IMR-90 (cell line): ENCODE results near the gene SERPINA9. TPM values are rescaled to one million over a fixed set of nuclear protein-coding genes. Genes with fewer than 3 reads are reported as not detected.

ENCODE experiments used
- ATAC-seq: fragments of 200-7000 bp; cut with Tn5 transposase; 2 replicates; pipeline ENCODE4 v1.9.1; 2020; ENCODE audit warnings: low read depth, mild to moderate bottlenecking, moderate library complexity
- BruUV-seq: library from RNA; stranded (reverse); fragments of 400-500 nt; replicated peaks from 2 replicates; lab custom pipeline; 2021; lab: Mats Ljungman, UMichigan
- CTCF ChIA-PET: fragments of 300-600 bp; formaldehyde crosslinking; extraction: SDS; loops from one replicate; lab custom pipeline; 2021; ENCODE audit warnings: antibody characterized with exemption; lab: Yijun Ruan, JAX
- POLR2A ChIA-PET: fragments of 300-600 bp; sonication (Branson Sonifier 250); formaldehyde crosslinking; loops from one replicate; lab custom pipeline; 2022; ENCODE audit warnings: antibody characterized with exemption; ENCODE audit not compliant: unreplicated experiment; lab: Charles Lee
- DNase-seq: peaks from one replicate; pipeline ENCODE4 v3.0.0; 2013
- H2AFZ ChIP-seq: replicated peaks from 2 replicates; pipeline ENCODE3; 2013; ENCODE audit warnings: low read length, mild to moderate bottlenecking; ENCODE audit not compliant: poor library complexity
- H2AK5ac ChIP-seq: 2 replicates; pipeline ENCODE4 v1.6.1; 2013; ENCODE audit warnings: low read depth, low read length, inconsistent platforms
- H2AK9ac ChIP-seq: replicated peaks from 2 replicates; pipeline ENCODE3; 2013; ENCODE audit warnings: mild to moderate bottlenecking, low read depth, low read length, moderate library complexity; ENCODE audit not compliant: poor library complexity
- H2BK120ac ChIP-seq: 2 replicates; pipeline ENCODE4 v1.6.1; 2013; ENCODE audit warnings: low read depth, low read length, inconsistent platforms
- H2BK15ac ChIP-seq: 3 replicates; pipeline ENCODE4 v1.6.1; 2013; ENCODE audit warnings: low read depth, low read length, inconsistent platforms
- H2BK20ac ChIP-seq: 2 replicates; pipeline ENCODE4 v1.6.1; 2013; ENCODE audit warnings: low read depth, mild to moderate bottlenecking, inconsistent platforms, low read length, moderate library complexity
- H2BK5ac ChIP-seq: 2 replicates; pipeline ENCODE4 v1.6.1; 2013; ENCODE audit warnings: mild to moderate bottlenecking, low read depth, low read length, inconsistent platforms; ENCODE audit not compliant: poor library complexity, severe bottlenecking
- H3K14ac ChIP-seq: replicated peaks from 2 replicates; pipeline ENCODE4 v1.6.1; 2013; ENCODE audit warnings: low read depth, low read length, inconsistent platforms
- H3K18ac ChIP-seq: 2 replicates; pipeline ENCODE4 v1.6.1; 2013; ENCODE audit warnings: low read depth, low read length, control low read depth
- H3K23ac ChIP-seq: 2 replicates; pipeline ENCODE4 v1.6.1; 2013; ENCODE audit warnings: low read depth, low read length, inconsistent platforms
- H3K27ac ChIP-seq: 2 replicates; pipeline ENCODE4 v1.5.1; 2013; ENCODE audit warnings: mild to moderate bottlenecking, control low read depth, low read length; ENCODE audit not compliant: insufficient read depth
- H3K27me3 ChIP-seq: 2 replicates; pipeline ENCODE4 v1.6.1; 2013; ENCODE audit warnings: low read length; ENCODE audit not compliant: control insufficient read depth, insufficient read depth
- H3K36me3 ChIP-seq: 2 replicates; pipeline ENCODE4 v1.6.1; 2013; ENCODE audit warnings: low read length, mixed read lengths; ENCODE audit not compliant: control insufficient read depth, insufficient read depth
- H3K4ac ChIP-seq: 2 replicates; pipeline ENCODE4 v1.6.1; 2013; ENCODE audit warnings: low read depth, low read length, inconsistent platforms
- H3K4me1 ChIP-seq: 2 replicates; pipeline ENCODE4 v1.6.1; 2013; ENCODE audit warnings: low read length, mixed read lengths; ENCODE audit not compliant: control insufficient read depth, insufficient read depth
- H3K4me2 ChIP-seq: 2 replicates; pipeline ENCODE4 v1.6.1; 2013; ENCODE audit warnings: low read depth, mild to moderate bottlenecking, control low read depth, low read length, moderate library complexity
- H3K4me3 ChIP-seq: 2 replicates; pipeline ENCODE4 v1.5.1; 2013; ENCODE audit warnings: low read depth, mild to moderate bottlenecking, control low read depth, low read length, moderate library complexity; ENCODE audit not compliant: insufficient read depth
- H3K56ac ChIP-seq: 2 replicates; pipeline ENCODE4 v1.6.1; 2013; ENCODE audit warnings: low read length, inconsistent platforms; ENCODE audit not compliant: insufficient read depth; ENCODE audit errors: extremely low read depth
- H3K79me1 ChIP-seq, 2 experiments: 2 replicates each; pipeline ENCODE4 v1.6.1; 2013; ENCODE audit warnings: low read length in 2 of 2, inconsistent platforms in 1 of 2, low read depth in 1 of 2
- H3K9ac ChIP-seq: 2 replicates; pipeline ENCODE4 v1.6.1; 2013; ENCODE audit warnings: low read depth, low read length, control low read depth
- H3K9me1 ChIP-seq: 2 replicates; pipeline ENCODE4 v1.6.1; 2013; ENCODE audit warnings: low read length, inconsistent platforms; ENCODE audit not compliant: insufficient read depth
- H3K9me3 ChIP-seq: 2 replicates; pipeline ENCODE4 v1.6.1; 2013; ENCODE audit warnings: low read length; ENCODE audit not compliant: control insufficient read depth, insufficient read depth
- H4K20me1 ChIP-seq: 2 replicates; pipeline ENCODE4 v1.6.1; 2013; ENCODE audit warnings: low read length, inconsistent platforms; ENCODE audit not compliant: insufficient read depth
- H4K5ac ChIP-seq: 2 replicates; pipeline ENCODE4 v1.6.1; 2013; ENCODE audit warnings: mild to moderate bottlenecking, low read depth, low read length, control low read depth
- H4K8ac ChIP-seq, 2 experiments: 2 replicates each; pipeline ENCODE4 v1.6.1; 2013; ENCODE audit warnings: low read depth in 2 of 2, low read length in 2 of 2, control low read depth in 1 of 2, inconsistent platforms in 1 of 2
- H4K91ac ChIP-seq: 2 replicates; pipeline ENCODE4 v1.6.1; 2013; ENCODE audit warnings: low read depth, low read length, inconsistent platforms; ENCODE audit not compliant: insufficient read depth
- BHLHE40 ChIP-seq: fragments of 150-350 bp; IDR thresholded peaks from 2 replicates; pipeline ENCODE4 v1.6.1; 2016; ENCODE audit warnings: mild to moderate bottlenecking, low read depth, low read length
- CEBPB ChIP-seq: IDR thresholded peaks from 2 replicates; pipeline ENCODE4 v1.6.1; 2012; ENCODE audit warnings: low read depth, low read length, improper control_type of control experiment
- CHD1 ChIP-seq: IDR thresholded peaks from 2 replicates; pipeline ENCODE4 v1.6.1; 2012; ENCODE audit warnings: low read depth, low read length, improper control_type of control experiment
- CTCF ChIP-seq: conservative IDR thresholded peaks from 2 replicates; pipeline ENCODE4 v1.5.1; 2012; ENCODE audit warnings: mild to moderate bottlenecking, low read depth, low read length, improper control_type of control experiment
- ELK1 ChIP-seq: fragments of 150-350 bp; IDR thresholded peaks from 2 replicates; pipeline ENCODE4 v1.6.1; 2016; ENCODE audit warnings: low read depth, mild to moderate bottlenecking, low read length, moderate library complexity, borderline replicate concordance
- FOS ChIP-seq: fragments of 150-350 bp; IDR thresholded peaks from 2 replicates; pipeline ENCODE4 v1.6.1; 2016; ENCODE audit warnings: low read depth, low read length
- MAFK ChIP-seq: IDR thresholded peaks from 2 replicates; pipeline ENCODE4 v1.6.1; 2012; ENCODE audit warnings: low read depth, low read length, improper control_type of control experiment
- MAZ ChIP-seq: IDR thresholded peaks from 2 replicates; pipeline ENCODE4 v1.6.1; 2012; ENCODE audit warnings: low read depth, mild to moderate bottlenecking, low read length, improper control_type of control experiment, moderate library complexity, borderline replicate concordance
- MXI1 ChIP-seq: IDR thresholded peaks from 2 replicates; pipeline ENCODE4 v1.6.1; 2012; ENCODE audit warnings: low read depth, mild to moderate bottlenecking, low read length, moderate library complexity, borderline replicate concordance
- NFE2L2 ChIP-seq: fragments of 150-350 bp; IDR thresholded peaks from 2 replicates; pipeline ENCODE4 v1.6.1; 2016; ENCODE audit warnings: low read depth, mild to moderate bottlenecking, low read length
- POLR2A ChIP-seq: IDR thresholded peaks from 2 replicates; pipeline ENCODE4 v1.6.1; 2012; ENCODE audit warnings: mild to moderate bottlenecking, low read depth, low read length
- RAD21 ChIP-seq: IDR thresholded peaks from 2 replicates; pipeline ENCODE4 v1.6.1; 2012; ENCODE audit warnings: low read length, improper control_type of control experiment
- RCOR1 ChIP-seq: IDR thresholded peaks from 2 replicates; pipeline ENCODE4 v1.6.1; 2012; ENCODE audit warnings: mild to moderate bottlenecking, low read length, improper control_type of control experiment; ENCODE audit not compliant: insufficient replicate concordance
- RFX5 ChIP-seq: IDR thresholded peaks from 2 replicates; pipeline ENCODE4 v1.8.0; 2012; ENCODE audit warnings: low read depth, mild to moderate bottlenecking, low read length, moderate library complexity
- SMC3 ChIP-seq: fragments of 150-350 bp; IDR thresholded peaks from 2 replicates; pipeline ENCODE4 v1.6.1; 2016; ENCODE audit warnings: low read depth, mild to moderate bottlenecking, antibody characterized with exemption, low read length, moderate library complexity
- USF2 ChIP-seq: fragments of 150-350 bp; IDR thresholded peaks from 2 replicates; pipeline ENCODE4 v1.6.1; 2017; ENCODE audit warnings: mild to moderate bottlenecking, antibody characterized with exemption, low read length, low read depth
- WGBS, 2 experiments: methylation state at CpG; one replicate each; pipeline versions ENCODE4 v1.1.5 to v1.1.7; 2013; ENCODE audit warnings: missing lambda C conversion rate in 2 of 2; ENCODE audit not compliant: insufficient read length in 1 of 2; ENCODE audit errors: extremely low coverage in 2 of 2; 5-methylcytosine and 5-hydroxymethylcytosine counted together
- dilution Hi-C: fragments of 300-500 bp; cut with HindIII; formaldehyde crosslinking; loops from one replicate; pipeline ENCODE4 v1.14.3; 2018; ENCODE audit warnings: low sequenced_read_pairs; ENCODE audit not compliant: unreplicated experiment
- in situ Hi-C: fragments of 300-500 bp; cut with MboI; formaldehyde crosslinking; loops from 3 replicates; pipeline ENCODE4 v1.14.3; 2019; ENCODE audit warnings: low sequenced_read_pairs, inconsistent platforms, mixed read lengths
- intact Hi-C: fragments of 100-400 bp; cut with micrococcal nuclease; formaldehyde crosslinking; loops from 2 replicates; pipeline ENCODE4 v1.10.0; 2022
- polyA plus RNA-seq, 3 experiments: library from polyadenylated mRNA; depleted of rRNA; stranded (reverse); fragments of >200 nt; gene quantifications; 2 replicates each; pipeline ENCODE4 v1.2.3, GENCODE V29; 2012; ENCODE audit warnings: low replicate concordance in 1 of 3
- total RNA-seq: library from RNA; depleted of rRNA; stranded (reverse); fragments of >200 nt; gene quantifications from 2 replicates; pipeline ENCODE4 v1.2.3, GENCODE V29; 2012

The SERPINA9 gene
- total and polyA plus RNA-seq, 2 of the 4 experiments (the other 2 are of a cell fraction) = 0.09 to 0.18 TPM

- no peaks in the 10 kb centered on the region for H4K20me1 ChIP-seq
- no peak overlapping the region for H3K4me3 ChIP-seq
- H3K79me1 ChIP-seq = no peaks in the 10 kb centered on the region
- H3K27ac ChIP-seq = no peak overlapping the region
- WGBS, 2 experiments = no CpG with 5 or more reads among the region's 3 CpGs
- H3K4me2 ChIP-seq = no peak overlapping the region
- H2AK5ac ChIP-seq = no peak overlapping the region
- H3K9me3 ChIP-seq = no peaks in the 10 kb centered on the region
- no peak for DNase-seq
- intact Hi-C loops (no loop called here), dilution Hi-C loops (no loop called here), in situ Hi-C loops (no loop called here)
- H4K8ac ChIP-seq = no peak overlapping the region
- no peak overlapping the region for H3K18ac ChIP-seq
- ChIA-PET CTCF (no interaction called here), POLR2A (no interaction called here)
- no peak overlapping the region for H2BK5ac ChIP-seq
- H3K14ac ChIP-seq = no peak overlapping the region
- no peak overlapping the region for H3K9ac ChIP-seq
- no peaks in the 10 kb centered on the region; the same call in 1 of the 2 replicates for H3K27me3 ChIP-seq
- no peak for TF ChIP-seq CEBPB
- no peak for TF ChIP-seq BHLHE40
- no peak for TF ChIP-seq POLR2A
- TF ChIP-seq FOS = no peak
- TF ChIP-seq ELK1 = no peak
- no peak for TF ChIP-seq USF2
- no peak for TF ChIP-seq NFE2L2
- TF ChIP-seq MXI1 = no peak
- TF ChIP-seq MAFK = no peak
- no peak for TF ChIP-seq SMC3
- TF ChIP-seq RAD21 = no peak
- no peak for TF ChIP-seq RFX5
- TF ChIP-seq MAZ = no peak
- no peak for TF ChIP-seq RCOR1
- TF ChIP-seq CHD1 = no peak
- no peak for TF ChIP-seq CTCF
- no peaks in the 10 kb centered on the region for H3K9me1 ChIP-seq
- no peak overlapping the region for H2AFZ ChIP-seq
- no peaks in the 10 kb centered on the region for H3K4me1 ChIP-seq
- H2BK20ac ChIP-seq = no peak overlapping the region
- no peaks in the 10 kb centered on the region for H3K36me3 ChIP-seq
- no peak for ATAC-seq
- no peak overlapping the region for H2AK9ac ChIP-seq
- H3K4ac ChIP-seq = no peak overlapping the region
- no peak overlapping the region for H3K56ac ChIP-seq
- no peak overlapping the region for H4K5ac ChIP-seq
- no peak overlapping the region for H2BK15ac ChIP-seq
- no peak overlapping the region for H2BK120ac ChIP-seq
- no peak overlapping the region for H4K91ac ChIP-seq
- H3K23ac ChIP-seq = no peak overlapping the region
- no TSS peak for BruUV-seq
Observed at GRCh38 chr14:94451826-94452225, 24.2 kb downstream of the SERPINA9 start.
